ENCODE data around the gene NRXN3. TPM values are rescaled to one million over a fixed set of nuclear protein-coding genes. Genes with fewer than 3 reads are reported as not detected.

The NRXN3 gene
- polyA plus RNA-seq, 1 experiment = 1.1 TPM

- Histone ChIP-seq H3K9me3 (ENCODE audit: control insufficient read depth, insufficient read depth, low read length) (no peaks in the 10 kb centered on the region), H3K27me3 (ENCODE audit: control insufficient read depth, insufficient read depth, low read length) (no peaks in the 10 kb centered on the region), H3K4me3 (ENCODE audit: low read depth, low read length) (no peak overlapping the region), H3K27ac (ENCODE audit: low read depth, low read length) (no peak overlapping the region)
- no peak for DNase-seq (ENCODE audit: low read depth, low spot score)
- ChIA-PET POLR2A (no interaction called here), CTCF (no interaction called here)
- TF ChIP-seq, protein P1, sequence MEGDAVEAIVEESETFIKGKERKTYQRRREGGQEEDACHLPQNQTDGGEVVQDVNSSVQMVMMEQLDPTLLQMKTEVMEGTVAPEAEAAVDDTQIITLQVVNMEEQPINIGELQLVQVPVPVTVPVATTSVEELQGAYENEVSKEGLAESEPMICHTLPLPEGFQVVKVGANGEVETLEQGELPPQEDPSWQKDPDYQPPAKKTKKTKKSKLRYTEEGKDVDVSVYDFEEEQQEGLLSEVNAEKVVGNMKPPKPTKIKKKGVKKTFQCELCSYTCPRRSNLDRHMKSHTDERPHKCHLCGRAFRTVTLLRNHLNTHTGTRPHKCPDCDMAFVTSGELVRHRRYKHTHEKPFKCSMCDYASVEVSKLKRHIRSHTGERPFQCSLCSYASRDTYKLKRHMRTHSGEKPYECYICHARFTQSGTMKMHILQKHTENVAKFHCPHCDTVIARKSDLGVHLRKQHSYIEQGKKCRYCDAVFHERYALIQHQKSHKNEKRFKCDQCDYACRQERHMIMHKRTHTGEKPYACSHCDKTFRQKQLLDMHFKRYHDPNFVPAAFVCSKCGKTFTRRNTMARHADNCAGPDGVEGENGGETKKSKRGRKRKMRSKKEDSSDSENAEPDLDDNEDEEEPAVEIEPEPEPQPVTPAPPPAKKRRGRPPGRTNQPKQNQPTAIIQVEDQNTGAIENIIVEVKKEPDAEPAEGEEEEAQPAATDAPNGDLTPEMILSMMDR (IDR thresholded peaks at IDR 0.05; ENCODE audit: low read depth, low read length) = no peak
Measured at GRCh38 chr14:79082883-79083282, 912.7 kb downstream of the NRXN3 start.

DNA sequence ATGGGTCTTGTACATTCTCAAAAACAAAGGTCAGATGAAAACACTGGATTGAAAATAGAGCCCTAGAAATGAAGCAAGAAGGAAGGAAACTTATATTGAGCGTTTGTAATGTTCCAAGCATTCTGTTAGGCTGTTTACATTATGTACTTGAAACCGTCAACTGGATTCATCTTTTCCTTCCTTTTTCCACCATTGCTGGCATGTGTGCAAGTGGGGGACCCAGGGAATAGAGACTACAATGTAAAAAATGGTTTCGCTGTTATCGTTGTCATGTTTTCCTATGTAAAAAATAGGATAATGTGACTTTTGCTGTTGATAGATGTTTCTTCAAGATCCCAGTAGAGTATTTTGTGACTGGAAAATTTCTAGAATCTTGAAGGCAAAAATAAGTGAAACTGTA is 913.2 kb downstream of the NRXN3 start:
- CTCF ChIA-PET = no interaction called here
- POLR2A ChIA-PET = no interaction called here
- H3K9me3 ChIP-seq (ENCODE audit: control insufficient read depth, insufficient read depth, low read length) = no peaks in the 10 kb centered on the region
- H3K27ac ChIP-seq (ENCODE audit: low read depth, low read length) = no peak overlapping the region
- TF ChIP-seq, protein P1 (IDR thresholded peaks at IDR 0.05; ENCODE audit: low read depth, low read length) = no peak
- H3K27me3 ChIP-seq (ENCODE audit: control insufficient read depth, insufficient read depth, low read length) = no peaks in the 10 kb centered on the region
- DNase-seq (ENCODE audit: low read depth, low spot score) = no peak
- no peak overlapping the region for H3K4me3 ChIP-seq (ENCODE audit: low read depth, low read length)

DNA sequence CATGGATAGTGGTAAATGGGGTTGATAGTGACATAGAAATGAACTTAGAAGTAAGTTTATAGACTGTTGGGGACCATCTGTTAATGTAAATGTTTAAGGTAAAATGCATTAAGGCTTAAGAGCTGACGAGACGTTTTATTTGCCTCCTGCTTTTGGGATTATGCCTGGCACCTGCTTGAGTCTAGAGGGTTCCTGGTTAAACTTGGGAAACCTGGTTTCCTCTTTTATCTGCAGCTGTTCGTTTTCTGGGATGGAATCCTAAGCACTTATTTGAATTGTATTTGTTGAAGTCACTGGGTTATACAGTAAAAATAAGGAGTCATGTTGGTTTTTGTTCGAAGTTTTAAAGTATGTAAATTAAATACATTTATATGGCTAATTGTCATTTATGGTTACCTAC is 914.7 kb downstream of the NRXN3 start:
- no peak overlapping the region for H3K4me3 ChIP-seq (ENCODE audit: low read depth, low read length)
- H3K9me3 ChIP-seq (ENCODE audit: control insufficient read depth, insufficient read depth, low read length) = no peaks in the 10 kb centered on the region
- no peak overlapping the region for H3K27ac ChIP-seq (ENCODE audit: low read depth, low read length)
- TF ChIP-seq, protein P1 (IDR thresholded peaks at IDR 0.05; ENCODE audit: low read depth, low read length) = no peak
- DNase-seq (ENCODE audit: low read depth, low spot score) = no peak
- ChIA-PET POLR2A (no interaction called here), CTCF (no interaction called here)
- no peaks in the 10 kb centered on the region for H3K27me3 ChIP-seq (ENCODE audit: control insufficient read depth, insufficient read depth, low read length)

- Histone ChIP-seq H3K27me3 (ENCODE audit: control insufficient read depth, insufficient read depth, low read length) (no peaks in the 10 kb centered on the region), H3K4me3 (ENCODE audit: low read depth, low read length) (no peak overlapping the region), H3K9me3 (ENCODE audit: control insufficient read depth, insufficient read depth, low read length) (no peaks in the 10 kb centered on the region), H3K27ac (ENCODE audit: low read depth, low read length) (no peak overlapping the region)
- DNase-seq (ENCODE audit: low read depth, low spot score) = no peak
- TF ChIP-seq, protein P1 (IDR thresholded peaks at IDR 0.05; ENCODE audit: low read depth, low read length) = no peak
- ChIA-PET POLR2A (no interaction called here), CTCF (interaction anchor here (0.6 kb wide), 1 partner anchor 185 kb away, joined by 3 read pairs; no protein-coding TSS in a partner anchor)
Measured at GRCh38 chr14:79089576-79089975, 919.4 kb downstream of the NRXN3 start.

DNA sequence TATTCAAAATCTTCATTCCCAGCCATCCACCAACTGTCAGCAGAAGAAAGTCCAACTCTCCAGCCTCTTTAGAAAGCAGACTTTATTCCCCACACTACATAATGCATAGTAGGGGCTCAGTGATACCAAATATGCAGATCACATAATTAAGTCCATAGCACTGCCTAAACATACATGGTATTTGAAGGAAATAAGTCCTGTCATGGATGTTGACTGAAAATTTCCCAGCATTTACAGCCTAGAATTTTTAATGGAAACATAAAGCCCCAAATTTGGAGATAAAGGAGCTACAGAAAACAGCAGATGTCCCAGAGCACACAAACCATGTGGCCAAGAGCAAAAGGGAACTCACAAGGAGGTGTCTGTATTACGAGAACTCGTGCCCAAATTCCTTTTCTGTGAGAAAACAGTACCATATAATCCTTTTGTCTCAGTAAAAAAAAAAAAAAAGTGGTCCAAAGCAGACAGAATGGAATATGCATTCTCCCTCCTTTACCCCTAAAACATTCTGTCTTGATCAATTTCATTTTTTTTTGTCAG is 920.5 kb downstream of the NRXN3 start:
- H3K9me3 ChIP-seq (ENCODE audit: control insufficient read depth, insufficient read depth, low read length) = no peaks in the 10 kb centered on the region
- CTCF ChIA-PET = interaction anchor here (0.8 kb wide), 1 partner anchor 131 kb away, joined by 3 read pairs; no protein-coding TSS in a partner anchor
- TF ChIP-seq, protein P1 (IDR thresholded peaks at IDR 0.05; ENCODE audit: low read depth, low read length) = no peak
- no peak overlapping the region for H3K27ac ChIP-seq (ENCODE audit: low read depth, low read length)
- POLR2A ChIA-PET = no interaction called here
- H3K27me3 ChIP-seq (ENCODE audit: control insufficient read depth, insufficient read depth, low read length) = no peaks in the 10 kb centered on the region
- DNase-seq (ENCODE audit: low read depth, low spot score) = no peak
- no peak overlapping the region for H3K4me3 ChIP-seq (ENCODE audit: low read depth, low read length)

All from AG04450 (cell line).